ENCODE results near the gene ARHGEF7.

The ARHGEF7 gene

GRCh38 chr13:111178402-111178801 lies 63.3 kb downstream of the ARHGEF7 start:
- no peak for DNase-seq (ENCODE audit: extremely low read depth, low read depth)
- TF ChIP-seq CTCF (IDR thresholded peaks at IDR 0.05; ENCODE audit: low read depth, low read length) = no peak

- DNase-seq (ENCODE audit: extremely low read depth, low read depth) = no peak
- TF ChIP-seq CTCF (IDR thresholded peaks at IDR 0.05; ENCODE audit: low read depth, low read length) = no peak
These were observed 65.0 kb downstream of the ARHGEF7 start for GRCh38 chr13:111179908-111180760.

GRCh38 chr13:111181977-111182376 lies 66.9 kb downstream of the ARHGEF7 start:
- TF ChIP-seq CTCF (IDR thresholded peaks at IDR 0.05; ENCODE audit: low read depth, low read length) = no peak
- no peak for DNase-seq (ENCODE audit: extremely low read depth, low read depth)

- no peak for DNase-seq (ENCODE audit: extremely low read depth, low read depth)
- no peak for TF ChIP-seq CTCF (IDR thresholded peaks at IDR 0.05; ENCODE audit: low read depth, low read length)
These were observed 68.1 kb downstream of the ARHGEF7 start for GRCh38 chr13:111183087-111183645.

GRCh38 chr13:111183959-111184358 lies 68.8 kb downstream of the ARHGEF7 start:
- DNase-seq (ENCODE audit: extremely low read depth, low read depth) = no peak
- TF ChIP-seq CTCF (IDR thresholded peaks at IDR 0.05; ENCODE audit: low read depth, low read length) = no peak

- no peak for DNase-seq (ENCODE audit: extremely low read depth, low read depth)
- TF ChIP-seq CTCF (IDR thresholded peaks at IDR 0.05; ENCODE audit: low read depth, low read length) = no peak
These were observed 69.6 kb downstream of the ARHGEF7 start for GRCh38 chr13:111184458-111185401.

Measured in AG09319 (cell line).